Measurements from ENCODE around the gene CENPC.
"Not testable (repeated sequence)": the region's sequence is repeated elsewhere in the genome, so short reads cannot be mapped to it uniquely, and the experiment has no call there.

The CENPC gene

GRCh38 chr4:67545199-67546003, at the start of gene CENPC:
Gene CENPC (minus strand): TSS chr4:67545503. CDS start chr4:67545355, 148 bp downstream.
- DNase-seq = peak; percentile 98

- DNase-seq = no peak
These were observed 48.5 kb upstream of the CENPC start for GRCh38 chr4:67593741-67594175.

- DNase-seq = no peak
These were observed 41.9 kb upstream of the CENPC start for GRCh38 chr4:67587156-67587555.

GRCh38 chr4:67584496-67584895, 39.2 kb upstream of the CENPC start:
- DNase-seq = no peak

- DNase-seq = no peak
These were observed 36.6 kb upstream of the CENPC start for GRCh38 chr4:67581913-67582312.

- DNase-seq = no peak
These were observed 36.0 kb upstream of the CENPC start for GRCh38 chr4:67581208-67581857.

GRCh38 chr4:67580577-67580976, 35.3 kb upstream of the CENPC start:
- no peak for DNase-seq

GRCh38 chr4:67576538-67576937, 31.2 kb upstream of the CENPC start:
- no peak for DNase-seq

- no peak for DNase-seq
These were observed 30.8 kb upstream of the CENPC start for GRCh38 chr4:67576059-67576466.

GRCh38 chr4:67575232-67576058, 30.1 kb upstream of the CENPC start:
- DNase-seq = peak; percentile 67

GRCh38 chr4:67573193-67573592, 27.9 kb upstream of the CENPC start:
- DNase-seq = no peak

- DNase-seq = no peak
These were observed 26.7 kb upstream of the CENPC start for GRCh38 chr4:67571975-67572374.

- DNase-seq = no peak
These were observed 25.2 kb upstream of the CENPC start for GRCh38 chr4:67570537-67570936.

GRCh38 chr4:67568820-67569219, 23.5 kb upstream of the CENPC start:
- DNase-seq = no peak

GRCh38 chr4:67566335-67566734, 21.0 kb upstream of the CENPC start:
- DNase-seq = no peak

GRCh38 chr4:67565284-67565683, 20.0 kb upstream of the CENPC start:
- DNase-seq = no peak

- DNase-seq = no peak
These were observed 13.2 kb upstream of the CENPC start, which contains the start of gene STAP1 for GRCh38 chr4:67558493-67558892. Gene STAP1 (plus strand): TSS chr4:67558727. CDS start chr4:67558810, 83 bp downstream.

GRCh38 chr4:67556436-67556835, 11.1 kb upstream of the CENPC start:
- DNase-seq = no peak

GRCh38 chr4:67555447-67555846, 10.1 kb upstream of the CENPC start:
- no peak for DNase-seq

- no peak for DNase-seq
These were observed 8.8 kb upstream of the CENPC start for GRCh38 chr4:67554096-67554495.

GRCh38 chr4:67552146-67552792, 7.0 kb upstream of the CENPC start:
- not testable (repeated sequence) for DNase-seq

GRCh38 chr4:67550857-67551256, 5.6 kb upstream of the CENPC start:
- DNase-seq = no peak

GRCh38 chr4:67550451-67550850, 5.1 kb upstream of the CENPC start:
- no peak for DNase-seq

Data from SHP77 treated with DMSO at 0.1 percent for 48 hours (cell line).